ENCODE measurements around the gene ELMOD3.
"Not testable (repeated sequence)": the region's sequence is repeated elsewhere in the genome, so short reads cannot be mapped to it uniquely, and the experiment has no call there.

Gene ELMOD3

GRCh38 chr2:85329181-85329651, 25.4 kb upstream of the ELMOD3 start:
- no peak for DNase-seq

- DNase-seq: not testable (repeated sequence)
Observed at GRCh38 chr2:85329701-85330100, 24.9 kb upstream of the ELMOD3 start.

- DNase-seq: no peak
Observed at GRCh38 chr2:85330839-85331636, 23.5 kb upstream of the ELMOD3 start.

GRCh38 chr2:85333877-85334276, 20.7 kb upstream of the ELMOD3 start:
- DNase-seq: not testable (repeated sequence)

- DNase-seq: no peak
Observed at GRCh38 chr2:85334928-85335327, 19.6 kb upstream of the ELMOD3 start.

- no peak for DNase-seq
Observed at GRCh38 chr2:85340034-85340892, 14.3 kb upstream of the ELMOD3 start.

GRCh38 chr2:85341269-85342029, 13.1 kb upstream of the ELMOD3 start:
- no peak for DNase-seq

- no peak for DNase-seq
Observed at GRCh38 chr2:85342156-85342555, 12.4 kb upstream of the ELMOD3 start.

- not testable (repeated sequence) for DNase-seq
Observed at GRCh38 chr2:85343207-85343895, 11.2 kb upstream of the ELMOD3 start.

- DNase-seq: no peak
Observed at GRCh38 chr2:85344356-85344954, 10.1 kb upstream of the ELMOD3 start.

- DNase-seq: no peak
Observed at GRCh38 chr2:85347599-85347998, 7.0 kb upstream of the ELMOD3 start.

GRCh38 chr2:85353876-85354285, 688 bp upstream of the ELMOD3 start:
- DNase-seq: peak in 4 of 14 donors; percentile 31 to 63 (median 50)

GRCh38 chr2:85355073-85355410, 473 bp downstream of the ELMOD3 start:
- DNase-seq: peak in 1 of 14 donors; percentile 39

GRCh38 chr2:85355521-85355920, 952 bp downstream of the ELMOD3 start:
- DNase-seq: no peak

- no peak for DNase-seq
Observed at GRCh38 chr2:85356186-85356585, 1.6 kb downstream of the ELMOD3 start.

- no peak for DNase-seq
Observed at GRCh38 chr2:85357736-85358135, 3.2 kb downstream of the ELMOD3 start.

- not testable (repeated sequence) for DNase-seq
Observed at GRCh38 chr2:85362653-85363387, 8.3 kb downstream of the ELMOD3 start.

GRCh38 chr2:85367180-85367579, 12.6 kb downstream of the ELMOD3 start:
- DNase-seq: no peak

- no peak for DNase-seq
Observed at GRCh38 chr2:85368921-85369320, 14.4 kb downstream of the ELMOD3 start.

- no peak for DNase-seq
Observed at GRCh38 chr2:85369500-85369899, 14.9 kb downstream of the ELMOD3 start.

GRCh38 chr2:85371045-85371444, 16.5 kb downstream of the ELMOD3 start:
- DNase-seq: no peak

Data from C1 segment of cervical spinal cord (tissue), 14 donors.